GM18858 (cell line): ENCODE data around the gene MRPS18A.
"Not testable (repeated sequence)": the region's sequence is repeated elsewhere in the genome, so short reads cannot be mapped to it uniquely, and the experiment has no call there.

Experiments used
- ATAC-seq: cut with Tn5 transposase; IDR thresholded peaks from one replicate; pipeline ENCODE4 v1.9.1; 2021; ENCODE audit not compliant: unreplicated experiment

Gene MRPS18A

GRCh38 chr6:43639984-43640800 is 47.4 kb downstream of the MRPS18A start:
- no peak for ATAC-seq

- ATAC-seq: no peak
Observed at GRCh38 chr6:43636308-43636659, 51.3 kb downstream of the MRPS18A start.

GRCh38 chr6:43635387-43636307 is 51.9 kb downstream of the MRPS18A start, which contains the start of gene MAD2L1BP:
Gene MAD2L1BP, plus strand, starts transcription at chr6:43635840. Its CDS starts 36 bp downstream, at chr6:43635876.
- ATAC-seq: peak; percentile 68

GRCh38 chr6:43634702-43635303 is 52.8 kb downstream of the MRPS18A start:
- no peak for ATAC-seq

GRCh38 chr6:43633002-43633401 is 54.6 kb downstream of the MRPS18A start:
- ATAC-seq: not testable (repeated sequence)

GRCh38 chr6:43630980-43631619 is 56.5 kb downstream of the MRPS18A start:
- no peak for ATAC-seq

- ATAC-seq: peak; percentile 50
Observed at GRCh38 chr6:43629505-43630300, 57.9 kb downstream of the MRPS18A start.

GRCh38 chr6:43629104-43629504 is 58.5 kb downstream of the MRPS18A start, which contains the start of gene GTPBP2:
Gene GTPBP2, minus strand, starts transcription at chr6:43629264. Its CDS starts 102 bp downstream, at chr6:43629162.
- peak; percentile 73 for ATAC-seq

GRCh38 chr6:43628393-43629103 is 59.0 kb downstream of the MRPS18A start:
- no peak for ATAC-seq

- ATAC-seq: no peak
Observed at GRCh38 chr6:43627008-43627825, 60.4 kb downstream of the MRPS18A start.

GRCh38 chr6:43625393-43625992 is 62.1 kb downstream of the MRPS18A start:
- no peak for ATAC-seq

GRCh38 chr6:43624786-43625288 is 62.8 kb downstream of the MRPS18A start:
- ATAC-seq: no peak

- ATAC-seq: no peak
Observed at GRCh38 chr6:43623880-43624785, 63.5 kb downstream of the MRPS18A start.

GRCh38 chr6:43622541-43622940 is 65.0 kb downstream of the MRPS18A start:
- no peak for ATAC-seq

- no peak for ATAC-seq
Observed at GRCh38 chr6:43621836-43622180, 65.8 kb downstream of the MRPS18A start.
